GM18867 (cell line): ENCODE results near the gene FAIM.
"Not testable (repeated sequence)": the region's sequence is repeated elsewhere in the genome, so short reads cannot be mapped to it uniquely, and the experiment has no call there.

Experiments
- ATAC-seq: cut with Tn5 transposase; IDR thresholded peaks from one replicate; pipeline ENCODE4 v1.9.1; 2021; ENCODE audit warnings: mild to moderate bottlenecking, moderate library complexity; ENCODE audit not compliant: unreplicated experiment

FAIM gene

GRCh38 chr3:138675393-138675792 lies 66.8 kb downstream of the FAIM start:
- ATAC-seq, result no peak

DNA sequence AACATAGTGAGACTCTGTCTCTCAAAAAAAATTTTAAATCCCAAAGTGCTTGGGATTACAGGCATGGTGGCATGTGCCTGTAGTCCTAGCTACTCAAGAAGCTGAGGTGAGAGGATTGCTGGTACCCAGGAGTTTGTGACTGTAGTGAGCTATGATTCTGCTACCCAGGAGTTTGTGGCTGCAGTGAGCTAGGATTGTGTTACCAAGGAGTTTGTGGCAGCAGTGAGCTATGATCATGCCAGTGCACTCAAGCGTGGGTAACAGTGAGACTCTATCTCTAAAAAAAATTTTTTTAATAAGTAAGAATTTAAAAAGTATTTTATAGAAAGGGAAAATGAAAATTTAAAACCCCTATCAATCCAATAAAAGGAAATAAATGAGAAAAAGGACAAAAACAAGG lies 69.5 kb downstream of the FAIM start:
- no peak for ATAC-seq

DNA sequence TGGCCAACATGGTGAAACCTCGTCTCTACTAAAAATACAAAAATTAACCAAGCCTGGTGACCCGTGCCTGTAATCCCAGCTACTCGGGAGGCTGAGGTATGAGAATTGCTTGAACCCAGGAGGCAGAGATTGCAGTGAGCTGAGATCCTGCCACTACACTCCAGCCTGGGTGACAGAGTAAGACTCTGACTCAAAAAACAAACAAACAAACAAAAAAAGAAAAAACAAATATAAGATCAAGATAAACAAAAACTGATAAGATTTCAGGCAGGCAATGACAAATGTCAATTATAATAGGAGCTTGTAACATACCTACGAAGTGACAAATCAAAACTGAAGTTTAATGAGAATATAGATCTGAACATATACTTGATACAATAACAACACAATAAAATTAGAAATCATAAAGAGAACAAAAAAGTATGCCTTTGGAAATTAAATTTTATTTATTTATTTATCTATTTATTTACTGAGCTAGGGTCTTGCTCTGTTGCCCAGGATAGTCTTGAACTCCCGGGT lies 70.4 kb downstream of the FAIM start:
- no peak for ATAC-seq

DNA sequence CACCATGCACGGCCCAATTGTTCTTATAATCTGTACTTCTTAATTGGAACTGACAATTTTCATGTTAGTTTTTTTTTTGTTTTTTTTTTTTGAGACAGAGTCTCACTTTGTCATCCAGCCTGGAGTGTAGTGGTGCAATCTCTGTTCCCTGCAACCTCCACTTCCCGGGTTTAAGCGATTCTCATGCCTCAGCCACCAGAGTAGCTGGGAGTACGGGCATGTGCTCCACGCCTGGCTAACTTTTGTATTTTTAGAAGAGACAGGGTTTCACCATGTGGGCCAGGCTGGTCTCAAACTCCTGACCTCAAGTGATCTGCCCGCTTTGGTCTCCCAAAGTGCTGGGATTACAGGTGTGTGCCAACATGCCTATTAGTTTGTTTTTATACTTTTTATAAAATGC lies 72.4 kb downstream of the FAIM start:
- ATAC-seq, result not testable (repeated sequence)

DNA sequence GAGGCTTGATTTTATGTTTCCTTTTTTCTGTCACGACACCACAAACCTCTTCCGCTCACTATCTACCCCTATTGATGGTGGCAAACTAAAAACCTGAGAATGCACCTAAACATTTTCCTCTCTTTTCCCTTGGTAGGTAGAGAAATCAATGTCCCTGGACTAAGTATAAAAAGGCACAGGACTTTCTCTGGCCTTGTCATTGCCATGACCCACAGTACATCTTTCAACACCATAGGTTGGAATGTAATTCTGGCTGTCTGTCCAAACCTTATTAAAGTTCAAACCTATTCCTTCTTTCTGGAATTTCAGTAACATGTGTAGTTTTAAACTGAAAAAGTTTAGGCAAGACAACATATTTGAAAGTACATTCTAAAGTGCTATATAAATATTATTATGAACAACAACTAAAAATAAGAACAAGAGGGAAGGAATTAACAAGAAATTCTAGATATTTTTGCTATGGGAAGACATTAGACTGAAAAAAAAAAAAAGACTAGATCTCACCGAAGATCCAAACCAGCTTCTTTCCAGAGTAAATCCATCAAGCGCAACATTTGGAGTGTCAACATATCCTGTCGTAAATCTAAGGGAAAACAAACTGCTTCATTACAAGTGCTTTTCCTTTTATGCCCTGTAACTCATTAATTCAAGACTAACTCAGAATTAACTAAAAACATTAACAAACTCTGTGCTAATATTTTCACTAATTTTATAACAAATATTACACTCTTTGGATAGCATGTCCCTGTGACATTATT lies 73.1 kb downstream of the FAIM start:
- no peak for ATAC-seq

GRCh38 chr3:138682648-138683047 lies 74.1 kb downstream of the FAIM start:
- no peak for ATAC-seq
